Measurements from ENCODE around the gene SPOUT1. TPM values are rescaled to one million over a fixed set of nuclear protein-coding genes. Genes with fewer than 3 reads are reported as not detected.
"Not testable (repeated sequence)": the region's sequence is repeated elsewhere in the genome, so short reads cannot be mapped to it uniquely, and the experiment has no call there.

SPOUT1 gene
- total and polyA plus RNA-seq, 10 donors, result 31.9 to 54.3 (median 40.1) TPM

DNA sequence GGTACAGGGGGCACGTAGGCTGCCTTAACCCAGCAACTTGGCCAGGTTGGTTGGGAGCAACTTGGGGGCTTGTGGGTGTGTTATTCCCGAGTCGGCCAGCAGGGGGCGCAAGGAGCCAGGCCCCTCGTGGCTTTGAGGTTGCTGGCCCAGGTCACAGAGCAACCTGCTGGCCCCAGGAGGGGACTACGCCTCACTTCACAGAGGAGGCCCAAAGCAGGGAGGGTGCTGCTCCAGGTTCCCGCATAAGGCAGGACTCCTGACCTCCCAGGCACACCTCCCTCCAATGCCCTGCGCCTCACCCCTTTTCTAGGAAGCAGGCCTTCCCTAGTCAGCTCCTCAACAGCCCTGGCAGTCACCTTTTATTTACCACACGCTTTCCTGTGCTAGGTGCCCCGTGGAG, 34.1 kb upstream of the SPOUT1 start:
- Histone ChIP-seq H3K27me3 (replicated peaks in 1 of 7) (no peaks in the 10 kb centered on the region), H3K4me1 (peaks cover 0 to 14% (median 7%) of the 10 kb centered on the region in 6 donors), H3K4me3 (no peak overlapping the region), H3K9me3 (no peaks in the 10 kb centered on the region), H3K36me3 (no peaks in the 10 kb centered on the region), H3K27ac (no peak overlapping the region)
- intact Hi-C loops (cut with DNase I; ENCODE audit: low total_unique reads), result loop anchor here (2.0 kb wide), 1 partner anchor 65 kb away; no protein-coding TSS in a partner anchor
- 24 to 29% (median 26%) methylated on average over 10 of the region's 10 CpGs for WGBS, 5 donors
- no peak for TF ChIP-seq POLR2A (IDR thresholded peaks at IDR 0.05)
- TF ChIP-seq, protein P1, sequence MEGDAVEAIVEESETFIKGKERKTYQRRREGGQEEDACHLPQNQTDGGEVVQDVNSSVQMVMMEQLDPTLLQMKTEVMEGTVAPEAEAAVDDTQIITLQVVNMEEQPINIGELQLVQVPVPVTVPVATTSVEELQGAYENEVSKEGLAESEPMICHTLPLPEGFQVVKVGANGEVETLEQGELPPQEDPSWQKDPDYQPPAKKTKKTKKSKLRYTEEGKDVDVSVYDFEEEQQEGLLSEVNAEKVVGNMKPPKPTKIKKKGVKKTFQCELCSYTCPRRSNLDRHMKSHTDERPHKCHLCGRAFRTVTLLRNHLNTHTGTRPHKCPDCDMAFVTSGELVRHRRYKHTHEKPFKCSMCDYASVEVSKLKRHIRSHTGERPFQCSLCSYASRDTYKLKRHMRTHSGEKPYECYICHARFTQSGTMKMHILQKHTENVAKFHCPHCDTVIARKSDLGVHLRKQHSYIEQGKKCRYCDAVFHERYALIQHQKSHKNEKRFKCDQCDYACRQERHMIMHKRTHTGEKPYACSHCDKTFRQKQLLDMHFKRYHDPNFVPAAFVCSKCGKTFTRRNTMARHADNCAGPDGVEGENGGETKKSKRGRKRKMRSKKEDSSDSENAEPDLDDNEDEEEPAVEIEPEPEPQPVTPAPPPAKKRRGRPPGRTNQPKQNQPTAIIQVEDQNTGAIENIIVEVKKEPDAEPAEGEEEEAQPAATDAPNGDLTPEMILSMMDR (IDR thresholded peaks at IDR 0.05 in 8 of 11, conservative IDR thresholded peaks at IDR 0.05 in 3 of 11), result peak; percentile 85 to 98 (median 95)
- peak; percentile 11 to 61 (median 52) for TF ChIP-seq POLR2AphosphoS5 (IDR thresholded peaks at IDR 0.05)
- peak; percentile 94 for DNase-seq

DNA sequence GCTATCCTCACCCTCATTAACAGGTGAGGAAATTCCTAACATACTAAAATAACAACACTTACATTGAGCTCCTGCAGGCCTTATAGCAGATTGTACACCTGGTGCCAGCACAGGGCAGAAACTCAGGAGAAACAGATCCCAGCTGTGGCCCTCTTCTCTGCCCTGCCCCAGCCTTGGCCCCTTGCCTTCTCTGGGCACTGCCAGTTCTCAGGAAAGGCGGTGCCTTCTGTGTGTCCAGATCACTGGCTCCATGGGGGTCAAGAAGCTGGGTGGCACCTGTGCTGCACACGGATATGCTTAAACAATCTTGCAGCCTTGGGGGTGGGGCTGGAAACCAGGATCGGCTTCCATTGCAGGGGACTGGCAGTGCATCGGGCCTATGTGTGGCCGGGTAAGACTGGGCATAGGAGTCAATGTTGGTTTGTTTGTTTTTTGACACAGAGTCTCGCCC, 32.8 kb upstream of the SPOUT1 start:
- Histone ChIP-seq H3K4me1 (peaks cover 0 to 14% (median 7%) of the 10 kb centered on the region in 6 donors), H3K9me3 (no peaks in the 10 kb centered on the region), H3K27ac (no peak overlapping the region), H3K4me3 (no peak overlapping the region), H3K36me3 (no peaks in the 10 kb centered on the region), H3K27me3 (replicated peaks in 1 of 7) (no peaks in the 10 kb centered on the region)
- intact Hi-C loops (cut with DNase I; ENCODE audit: low total_unique reads), result loop anchor here (2.0 kb wide), 1 partner anchor 66 kb away; no protein-coding TSS in a partner anchor
- peak; percentile 31 for DNase-seq
- 85 to 92% (median 86%) methylated on average over 6 of the region's 6 CpGs for WGBS, 5 donors
- TF ChIP-seq, protein P1 (IDR thresholded peaks at IDR 0.05 in 8 of 11, conservative IDR thresholded peaks at IDR 0.05 in 3 of 11), result no peak
- no peak for TF ChIP-seq POLR2A (IDR thresholded peaks at IDR 0.05)
- no peak for TF ChIP-seq POLR2AphosphoS5 (IDR thresholded peaks at IDR 0.05)

DNA sequence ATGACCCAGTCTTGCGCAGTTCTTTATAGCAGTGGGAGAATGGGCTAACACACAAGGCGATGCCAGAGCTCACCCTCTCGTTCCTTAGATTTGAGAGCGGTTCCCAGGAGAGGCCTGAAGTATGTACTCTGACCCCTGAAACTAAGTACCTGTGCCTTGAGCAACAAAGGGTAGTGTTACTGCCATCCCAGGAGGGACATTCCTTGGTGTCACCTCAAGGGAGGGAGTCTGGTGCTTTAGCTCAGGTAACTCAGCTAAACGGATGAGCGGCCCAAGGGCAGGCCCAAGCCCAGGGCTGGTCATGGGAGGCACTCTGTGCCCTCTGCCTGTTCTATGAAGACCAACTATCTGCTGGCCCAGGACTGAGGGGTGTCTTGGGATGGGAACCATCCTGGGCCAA, 31.9 kb upstream of the SPOUT1 start:
- 79 to 95% (median 82%) methylated on average over 5 to 6 of the region's 6 CpGs for WGBS, 5 donors
- Histone ChIP-seq H3K4me3 (no peak overlapping the region), H3K27ac (no peak overlapping the region), H3K4me1 (peaks cover 0 to 14% (median 7%) of the 10 kb centered on the region in 6 donors), H3K36me3 (no peaks in the 10 kb centered on the region), H3K27me3 (replicated peaks in 1 of 7) (no peaks in the 10 kb centered on the region), H3K9me3 (no peaks in the 10 kb centered on the region)
- TF ChIP-seq POLR2AphosphoS5 (IDR thresholded peaks at IDR 0.05) (no peak), POLR2A (IDR thresholded peaks at IDR 0.05) (no peak)
- TF ChIP-seq, protein P1 (IDR thresholded peaks at IDR 0.05 in 8 of 11, conservative IDR thresholded peaks at IDR 0.05 in 3 of 11), result no peak
- DNase-seq, result peak; percentile 42
- intact Hi-C loops (cut with DNase I; ENCODE audit: low total_unique reads), result no loop called here

DNA sequence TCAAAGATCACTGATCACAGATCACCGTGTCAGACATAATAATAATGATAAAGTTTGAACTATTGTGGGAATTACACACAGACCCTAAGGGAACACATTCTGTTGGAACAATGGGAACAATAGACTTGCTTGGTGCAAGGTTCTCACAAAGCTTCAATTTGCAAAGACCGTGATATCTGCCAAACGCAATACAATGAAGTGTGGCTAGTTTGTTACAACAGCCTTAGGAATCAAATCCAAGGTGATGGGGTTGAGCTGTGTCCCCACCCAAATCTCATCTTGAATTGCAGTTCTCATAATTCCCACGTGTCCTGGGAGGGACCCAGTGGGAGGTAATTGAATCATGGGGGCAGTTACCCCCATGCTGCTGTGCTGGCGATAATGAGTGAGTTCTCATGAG, 31.3 kb upstream of the SPOUT1 start:
- H3K27me3 ChIP-seq (replicated peaks in 1 of 7), result no peaks in the 10 kb centered on the region
- no peak overlapping the region for H3K4me3 ChIP-seq
- H3K9me3 ChIP-seq, result no peaks in the 10 kb centered on the region
- no peak for DNase-seq
- no peak for TF ChIP-seq POLR2A (IDR thresholded peaks at IDR 0.05)
- no peak overlapping the region for H3K27ac ChIP-seq
- H3K36me3 ChIP-seq, result no peaks in the 10 kb centered on the region
- WGBS, 5 donors, result 89 to 94% (median 91%) methylated on average over 5 of the region's 5 CpGs
- H3K4me1 ChIP-seq, result peaks cover 0 to 14% (median 7%) of the 10 kb centered on the region in 6 donors
- intact Hi-C loops (cut with DNase I; ENCODE audit: low total_unique reads), result no loop called here

DNA sequence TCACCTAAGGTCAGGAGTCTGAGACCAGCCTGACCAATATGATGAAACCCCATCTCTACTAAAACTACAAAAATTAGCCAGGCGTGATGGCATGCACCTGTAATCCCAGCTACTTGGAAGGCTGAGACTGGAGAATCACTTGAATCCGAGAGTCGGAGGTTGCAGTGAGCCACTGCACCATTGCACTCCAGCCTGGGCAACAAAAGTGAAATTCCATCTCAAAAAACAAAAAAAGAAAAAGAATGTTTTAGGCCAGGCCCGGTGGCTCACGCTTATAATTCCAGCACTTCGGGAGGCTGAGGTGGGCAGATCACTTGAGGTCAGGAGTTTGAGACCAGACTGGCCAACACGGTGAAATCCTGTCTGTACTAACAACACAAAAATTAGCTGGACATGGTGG, 28.9 kb upstream of the SPOUT1 start:
- H3K36me3 ChIP-seq; H3K27me3 ChIP-seq (replicated peaks in 1 of 7); H3K27ac ChIP-seq; H3K4me1 ChIP-seq; H3K4me3 ChIP-seq; DNase-seq; H3K9me3 ChIP-seq; intact Hi-C loops (cut with DNase I; ENCODE audit: low total_unique reads): not testable (repeated sequence)
- 95 to 97% (median 96%) methylated on average over 7 of the region's 7 CpGs for WGBS, 5 donors

DNA sequence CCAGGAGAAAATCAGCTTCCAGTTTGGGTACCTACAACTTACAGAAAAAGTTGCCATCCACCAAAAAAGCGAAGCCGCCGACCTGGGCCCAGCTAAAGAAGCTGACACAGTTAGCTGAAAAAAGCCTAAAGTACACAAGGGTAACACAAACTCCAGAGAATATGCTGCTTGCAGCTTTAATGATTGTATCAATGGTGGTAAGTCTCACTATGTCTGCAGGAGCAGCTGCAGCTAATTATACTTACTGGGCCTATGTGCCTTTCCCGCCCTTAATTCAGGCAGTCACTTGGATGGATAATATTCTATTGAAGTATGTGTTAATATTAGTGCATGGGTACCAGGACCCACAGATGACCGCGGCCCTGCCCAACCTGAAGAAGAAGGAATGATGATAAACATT, 24.9 kb upstream of the SPOUT1 start:
- DNase-seq; H3K27me3 ChIP-seq (replicated peaks in 1 of 7); H3K36me3 ChIP-seq; intact Hi-C loops (cut with DNase I; ENCODE audit: low total_unique reads); H3K4me3 ChIP-seq; H3K27ac ChIP-seq; H3K4me1 ChIP-seq: not testable (repeated sequence)
- H3K9me3 ChIP-seq, result peaks cover 0 to 26% (median 22%) of the 10 kb centered on the region in 8 donors
- 93 to 99% (median 97%) methylated on average over 6 of the region's 6 CpGs for WGBS, 5 donors

DNA sequence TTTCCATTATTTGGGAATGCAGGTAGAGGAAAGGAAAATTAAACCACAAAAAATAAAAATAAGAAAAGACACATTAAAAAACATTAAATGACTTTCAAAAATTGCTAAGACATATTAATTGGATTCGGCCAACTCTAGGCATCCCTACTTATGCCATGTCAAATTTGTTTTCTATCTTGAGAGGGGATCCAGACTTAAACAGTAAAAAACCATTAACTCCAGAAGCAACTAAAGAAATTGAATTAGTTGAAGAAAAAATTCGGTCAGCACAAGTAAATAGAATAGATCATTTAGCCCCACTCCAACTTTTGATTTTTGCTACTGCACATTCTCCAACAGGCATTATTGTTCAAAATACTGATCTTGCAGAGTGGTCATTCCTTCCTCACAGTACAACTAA, 23.1 kb upstream of the SPOUT1 start:
- intact Hi-C loops (cut with DNase I; ENCODE audit: low total_unique reads); H3K27me3 ChIP-seq (replicated peaks in 1 of 7); DNase-seq; H3K36me3 ChIP-seq; H3K4me1 ChIP-seq; H3K27ac ChIP-seq; H3K4me3 ChIP-seq: not testable (repeated sequence)
- peaks cover 0 to 27% (median 22%) of the 10 kb centered on the region in 8 donors for H3K9me3 ChIP-seq
- WGBS, 5 donors, result 64 to 96% (median 89%) methylated on average over 2 of the region's 2 CpGs
